K562 (cell line): ENCODE data around the gene LMX1B. TPM values are rescaled to one million over a fixed set of nuclear protein-coding genes. Genes with fewer than 3 reads are reported as not detected.

Source experiments
- ATAC-seq: fragments of 200-7000 bp; cut with Tn5 transposase; 3 replicates; pipeline ENCODE4 v1.9.1; 2020; ENCODE audit warnings: moderate library complexity
- BruUV-seq: library from RNA; stranded (reverse); fragments of 400-500 nt; replicated peaks from 2 replicates; lab custom pipeline; 2021; lab: Mats Ljungman, UMichigan
- CTCF ChIA-PET: fragments of 300-600 bp; formaldehyde crosslinking; extraction: SDS; loops from one replicate; lab custom pipeline; 2021; ENCODE audit warnings: low intra/inter-chr PET ratio; lab: Yijun Ruan, JAX
- POLR2A ChIA-PET: fragments of 300-600, 350-650 bp; sonication (Branson Sonifier 250); formaldehyde crosslinking; extraction: SDS; loops from one replicate; lab custom pipeline; 2021; ENCODE audit warnings: antibody characterized with exemption, inconsistent platforms; lab: Yijun Ruan, JAX
- DNase-seq, 4 experiments: peaks; one replicate each; pipeline versions ENCODE4 v3.0.0 to v3.0.0-alpha.2; 2011 to 2018; ENCODE audit warnings: low spot score in 3 of 4, mixed read lengths in 3 of 4; ENCODE audit errors: extremely low read depth in 1 of 4
- FAIRE-seq: peaks from 2 replicates; lab custom pipeline; 2011; peaks lifted over from hg19 to GRCh38; lab: Jason Lieb, UNC
- H2AFZ ChIP-seq: 2 replicates; pipeline ENCODE4 v1.6.0; 2011; ENCODE audit warnings: low read depth, low read length, control low read depth, inconsistent platforms
- H3K27ac ChIP-seq: fragments of 200-600 bp; 3 replicates; pipeline ENCODE4 v1.8.0; 2011; ENCODE audit warnings: low read depth, mild to moderate bottlenecking, control low read depth, inconsistent platforms, low read length, moderate library complexity, mixed read lengths; ENCODE audit errors: extremely low read depth
- H3K27me3 ChIP-seq, 2 experiments: fragments of 300-600 bp in 1 of 2; 2 replicates in 1 of 2; 3 replicates in 1 of 2; pipeline versions ENCODE4 v1.6.0 to v1.8.0; 2011; ENCODE audit warnings: inconsistent platforms in 2 of 2, low read length in 2 of 2, mild to moderate bottlenecking in 1 of 2, mixed read lengths in 1 of 2, moderate library complexity in 1 of 2; ENCODE audit not compliant: control insufficient read depth in 2 of 2, insufficient read depth in 2 of 2
- H3K36me3 ChIP-seq: fragments of 300-600 bp; 3 replicates; pipeline ENCODE4 v1.8.0; 2011; ENCODE audit warnings: mild to moderate bottlenecking, low read length, inconsistent platforms; ENCODE audit not compliant: control insufficient read depth, insufficient read depth
- H3K4me1 ChIP-seq, 2 experiments: fragments of 200-600 bp in 1 of 2; replicated peaks in 1 of 2; 2 replicates in 1 of 2; 3 replicates in 1 of 2; pipeline versions ENCODE4 v1.5.1 to v1.8.0; 2011; ENCODE audit warnings: inconsistent platforms in 2 of 2, low read length in 2 of 2, mild to moderate bottlenecking in 1 of 2, mixed read lengths in 1 of 2, moderate library complexity in 1 of 2; ENCODE audit not compliant: control insufficient read depth in 2 of 2, insufficient read depth in 2 of 2
- H3K4me2 ChIP-seq: 2 replicates; pipeline ENCODE4 v1.6.1; 2011; ENCODE audit warnings: low read length, control low read depth, inconsistent platforms, mixed read lengths; ENCODE audit not compliant: insufficient read depth
- H3K4me3 ChIP-seq: fragments of 200-600 bp; sonication (generic), shearing (Covaris generic); 2 replicates; pipeline ENCODE4 v1.5.1; 2016; ENCODE audit warnings: control low read depth, inconsistent platforms
- H3K79me2 ChIP-seq: fragments of 200-600 bp; 3 replicates; pipeline ENCODE4 v1.8.0; 2011; ENCODE audit warnings: low read length, inconsistent platforms; ENCODE audit not compliant: control insufficient read depth, insufficient read depth
- H3K9ac ChIP-seq, 2 experiments: 2 replicates each; pipeline versions ENCODE4 v1.6.0 to v1.6.1; 2011; ENCODE audit warnings: low read depth in 2 of 2, low read length in 2 of 2, control low read depth in 1 of 2, inconsistent platforms in 1 of 2, mild to moderate bottlenecking in 1 of 2, mixed read lengths in 1 of 2; ENCODE audit not compliant: insufficient read depth in 1 of 2
- H3K9me1 ChIP-seq: one replicate; pipeline ENCODE4 v1.6.0; 2011; ENCODE audit warnings: inconsistent platforms, mild to moderate bottlenecking, low read length, moderate library complexity; ENCODE audit not compliant: control insufficient read depth, insufficient read depth
- H3K9me3 ChIP-seq: replicated peaks from 2 replicates; pipeline ENCODE4 v1.5.1; 2011; ENCODE audit warnings: low read depth, low read length, inconsistent platforms; ENCODE audit not compliant: control insufficient read depth, insufficient read depth
- H4K20me1 ChIP-seq: replicated peaks from 2 replicates; pipeline ENCODE4 v1.6.1; 2011; ENCODE audit warnings: low read length, inconsistent platforms, mixed read lengths; ENCODE audit not compliant: control insufficient read depth, insufficient read depth
- CBX3 ChIP-seq, 2 experiments: IDR thresholded peaks; 1 replicate in 1 of 2; 2 replicates in 1 of 2; pipeline ENCODE4 v1.6.1; 2012; ENCODE audit warnings: inconsistent platforms in 2 of 2, low read length in 2 of 2, borderline replicate concordance in 1 of 2, control low read depth in 1 of 2
- CBX5 ChIP-seq: IDR thresholded peaks from 2 replicates; pipeline ENCODE4 v1.6.1; 2014; ENCODE audit warnings: low read depth, borderline replicate concordance
- ETS2 ChIP-seq: IDR thresholded peaks from 2 replicates; pipeline ENCODE4 v1.6.1; 2016; ENCODE audit warnings: borderline replicate concordance, missing genetic modification characterization, mild to moderate bottlenecking, moderate library complexity, missing compliant biosample characterization; ENCODE audit not compliant: poor library complexity, severe bottlenecking
- HEY1 ChIP-seq: fragments of 250-450 bp; sonication (Bioruptor Pico); IDR thresholded peaks from 2 replicates; pipeline ENCODE4 v1.5.0; 2020; ENCODE audit warnings: mild to moderate bottlenecking, moderate library complexity, borderline replicate concordance
- NFE2L1 ChIP-seq: fragments of 450-650 bp; IDR thresholded peaks from 2 replicates; pipeline ENCODE4 v1.6.1; 2016; ENCODE audit warnings: missing genetic modification characterization, low read depth, mild to moderate bottlenecking, missing compliant biosample characterization, moderate library complexity, borderline replicate concordance
- REST ChIP-seq, 2 experiments: fragments of 450-650 bp; formaldehyde crosslinking in 1 of 2; IDR thresholded peaks; 2 replicates each; pipeline versions ENCODE4 v1.4.0 to v1.6.1; 2014 to 2020; ENCODE audit warnings: mild to moderate bottlenecking in 2 of 2, borderline replicate concordance in 1 of 2, low read depth in 1 of 2
- SMARCA5 ChIP-seq: fragments of 450-650 bp; IDR thresholded peaks from 2 replicates; pipeline ENCODE4 v1.6.1; 2016
- SOX6 ChIP-seq: fragments of 450-650 bp; IDR thresholded peaks from 2 replicates; pipeline ENCODE4 v1.6.1; 2014; ENCODE audit warnings: mild to moderate bottlenecking
- TRIM28 ChIP-seq: fragments of 450-650 bp; IDR thresholded peaks from 2 replicates; pipeline ENCODE4 v1.6.1; 2017
- ZHX1 ChIP-seq: fragments of 150-350 bp; conservative IDR thresholded peaks from 2 replicates; pipeline ENCODE4 v1.6.1; 2014; ENCODE audit warnings: low read length
- ZNF431 ChIP-seq: sonication (generic); formaldehyde crosslinking; IDR thresholded peaks from 2 replicates; pipeline ENCODE4 v1.8.0; 2022; ENCODE audit warnings: mild to moderate bottlenecking, missing genetic modification reagents
- WGBS: fragments of 100-300 bp; shearing (Covaris generic); methylation state at CpG from one replicate; pipeline ENCODE4 v1.1.6; 2016; ENCODE audit warnings: low coverage, mixed read lengths; ENCODE audit not compliant: insufficient coverage; ENCODE audit errors: missing lambda C conversion rate; 5-methylcytosine and 5-hydroxymethylcytosine counted together
- in situ Hi-C: fragments of 300-500 bp; cut with MboI; formaldehyde crosslinking; loops from 4 replicates; pipeline ENCODE4 v1.15.0; 2018; ENCODE audit warnings: inconsistent platforms, mixed read lengths
- intact Hi-C: fragments of 100-400 bp; cut with micrococcal nuclease; formaldehyde crosslinking; loops from 2 replicates; pipeline ENCODE4 v1.14.2; 2022
- polyA plus RNA-seq, 8 experiments: library from polyadenylated mRNA; depleted of rRNA in 4 of 8; stranded (reverse) in 5 of 8; unstranded in 3 of 8; fragments of >200 nt; fragmentation: Nextera tagmentation in 2 of 8; fragmentation: Illumina TruSeq in 1 of 8; extraction: Ambion mirVana in 2 of 8; extraction: Trizol in 1 of 8; gene quantifications; 2 replicates each; pipeline versions ENCODE4 v1.2.1 to v1.2.3, GENCODE V29; 2011 to 2014; ENCODE audit warnings: inconsistent platforms in 1 of 8, missing spikeins in 1 of 8
- total RNA-seq, 7 experiments: library from RNA; depleted of rRNA in 6 of 7; stranded (reverse); fragments of >200 nt in 6 of 7; fragmentation: Illumina TruSeq in 2 of 7; extraction: Trizol in 2 of 7; gene quantifications; 2 replicates each; pipeline versions ENCODE4 v1.2.1 to v1.2.3, GENCODE V29; 2011 to 2021; ENCODE audit warnings: low replicate concordance in 1 of 7

LMX1B gene
- total and polyA plus RNA-seq, 9 of the 15 experiments (the other 6 are each of a cell fraction or from before 2014, with no cell fraction given) = not detected

- Histone ChIP-seq H3K27me3 (peaks cover 0 to 8% of the 10 kb centered on the region in 2 experiments; a peak in 2 of 5 replicates), H3K9me3 (0 out of 2 replicates have a peak, but pooled peaks cover 6% of the 10 kb centered on the region), H2AFZ (no peak overlapping the region), H3K4me2 (no peak overlapping the region), H3K9me1 (no peaks in the 10 kb centered on the region), H3K79me2 (no peaks in the 10 kb centered on the region), H4K20me1 (no peaks in the 10 kb centered on the region), H3K9ac (no peak overlapping the region), H3K4me3 (no peak overlapping the region), H3K27ac (no peak overlapping the region), H3K36me3 (no peaks in the 10 kb centered on the region), H3K4me1 (no peaks in the 10 kb centered on the region)
- in situ Hi-C loops = no loop called here
- no peak for ATAC-seq
- POLR2A ChIA-PET = no interaction called here
- TF ChIP-seq CBX3 (IDR thresholded peaks at IDR 0.05; ENCODE audit: borderline replicate concordance in 1 of 2, low read length in 2 of 2) = 0 out of 3 replicates have a peak, but pooled peaks of 1 of the 2 experiments have one; percentile 52
- TF ChIP-seq ETS2 (tag) = no peak
- TF ChIP-seq SMARCA5 = no peak
- no peak for TF ChIP-seq REST (IDR thresholded peaks at IDR 0.05; ENCODE audit: borderline replicate concordance)
- no peak for TF ChIP-seq REST (CRISPR knock-in tag; IDR thresholded peaks at IDR 0.05; ENCODE audit: low read depth)
- no peak for TF ChIP-seq HEY1
- peak; percentile 78 for TF ChIP-seq TRIM28
- TF ChIP-seq SOX6 = no peak
- TF ChIP-seq ZNF431 (CRISPR knock-in tag) = no peak
- peak; percentile 68; the same call in 1 of the 2 replicates for TF ChIP-seq CBX5
- TF ChIP-seq ZHX1 = no peak
- TF ChIP-seq NFE2L1 (tag) = no peak
- intact Hi-C loops = no loop called here
- 0% methylated on average over 1 of the region's 1 CpG for WGBS
- DNase-seq = no peak
- CTCF ChIA-PET = interaction anchor here (0.5 kb wide), 1 partner anchor 21 kb away, joined by 4 read pairs; no protein-coding TSS in a partner anchor
- no peak for FAIRE-seq
- no TSS peak for BruUV-seq
Measured at GRCh38 chr9:126735482-126735881, 121.8 kb downstream of the LMX1B start.
